GM23338 (cell line): ENCODE measurements around the gene TPD52L2.

ENCODE experiments used
- CREB1 ChIP-seq: fragments of 250-450 bp; sonication (Bioruptor Pico); IDR thresholded peaks from 2 replicates; pipeline ENCODE4 v1.5.0; 2020; ENCODE audit warnings: low read depth, mild to moderate bottlenecking, moderate library complexity
- CTCF ChIP-seq, 2 experiments: fragments of 200-600 bp in 1 of 2; sonication (generic) in 1 of 2; conservative IDR thresholded peaks; 2 replicates each; pipeline versions ENCODE4 v1.5.1 to v1.6.1; 2016 to 2017; ENCODE audit warnings: antibody characterized with exemption in 2 of 2, low read depth in 2 of 2, mild to moderate bottlenecking in 2 of 2, moderate library complexity in 1 of 2
- EZH2phosphoT487 ChIP-seq: fragments of 200-600 bp; sonication (generic); IDR thresholded peaks from one replicate; pipeline ENCODE4 v1.8.1; 2018; ENCODE audit warnings: antibody characterized with exemption; ENCODE audit not compliant: unreplicated experiment
- NANOG ChIP-seq: IDR thresholded peaks from 2 replicates; pipeline ENCODE4 v1.6.1; 2016; ENCODE audit warnings: antibody characterized with exemption, borderline replicate concordance
- POLR2AphosphoS5 ChIP-seq: IDR thresholded peaks from 2 replicates; pipeline ENCODE4 v1.6.1; 2016; ENCODE audit warnings: antibody characterized with exemption, low read depth
- ZNF114 ChIP-seq: fragments of 250-450 bp; sonication (Bioruptor Pico); IDR thresholded peaks from 2 replicates; pipeline ENCODE4 v1.5.0; 2020; ENCODE audit warnings: mild to moderate bottlenecking, moderate library complexity
- ZNF331 ChIP-seq: fragments of 250-450 bp; sonication (Bioruptor Pico); IDR thresholded peaks from 2 replicates; pipeline ENCODE4 v1.5.0; 2020; ENCODE audit warnings: low read depth, mild to moderate bottlenecking, moderate library complexity
- TF ChIP-seq, protein P1 (sequence below): IDR thresholded peaks from one replicate; pipeline ENCODE4 v1.6.1; 2018; ENCODE audit warnings: antibody characterized with exemption; ENCODE audit not compliant: unreplicated experiment
- TF ChIP-seq, protein P2 (sequence below): IDR thresholded peaks from 2 replicates; pipeline ENCODE4 v1.6.1; 2016; ENCODE audit warnings: antibody characterized with exemption

- TF ChIP-seq POLR2AphosphoS5 = no peak
- no peak for TF ChIP-seq EZH2phosphoT487
- no peak for TF ChIP-seq NANOG
- TF ChIP-seq CTCF (conservative IDR thresholded peaks at IDR 0.05; ENCODE audit: low read depth in 2 of 2) = no peak
- TF ChIP-seq, protein P1, sequence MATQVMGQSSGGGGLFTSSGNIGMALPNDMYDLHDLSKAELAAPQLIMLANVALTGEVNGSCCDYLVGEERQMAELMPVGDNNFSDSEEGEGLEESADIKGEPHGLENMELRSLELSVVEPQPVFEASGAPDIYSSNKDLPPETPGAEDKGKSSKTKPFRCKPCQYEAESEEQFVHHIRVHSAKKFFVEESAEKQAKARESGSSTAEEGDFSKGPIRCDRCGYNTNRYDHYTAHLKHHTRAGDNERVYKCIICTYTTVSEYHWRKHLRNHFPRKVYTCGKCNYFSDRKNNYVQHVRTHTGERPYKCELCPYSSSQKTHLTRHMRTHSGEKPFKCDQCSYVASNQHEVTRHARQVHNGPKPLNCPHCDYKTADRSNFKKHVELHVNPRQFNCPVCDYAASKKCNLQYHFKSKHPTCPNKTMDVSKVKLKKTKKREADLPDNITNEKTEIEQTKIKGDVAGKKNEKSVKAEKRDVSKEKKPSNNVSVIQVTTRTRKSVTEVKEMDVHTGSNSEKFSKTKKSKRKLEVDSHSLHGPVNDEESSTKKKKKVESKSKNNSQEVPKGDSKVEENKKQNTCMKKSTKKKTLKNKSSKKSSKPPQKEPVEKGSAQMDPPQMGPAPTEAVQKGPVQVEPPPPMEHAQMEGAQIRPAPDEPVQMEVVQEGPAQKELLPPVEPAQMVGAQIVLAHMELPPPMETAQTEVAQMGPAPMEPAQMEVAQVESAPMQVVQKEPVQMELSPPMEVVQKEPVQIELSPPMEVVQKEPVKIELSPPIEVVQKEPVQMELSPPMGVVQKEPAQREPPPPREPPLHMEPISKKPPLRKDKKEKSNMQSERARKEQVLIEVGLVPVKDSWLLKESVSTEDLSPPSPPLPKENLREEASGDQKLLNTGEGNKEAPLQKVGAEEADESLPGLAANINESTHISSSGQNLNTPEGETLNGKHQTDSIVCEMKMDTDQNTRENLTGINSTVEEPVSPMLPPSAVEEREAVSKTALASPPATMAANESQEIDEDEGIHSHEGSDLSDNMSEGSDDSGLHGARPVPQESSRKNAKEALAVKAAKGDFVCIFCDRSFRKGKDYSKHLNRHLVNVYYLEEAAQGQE = no peak
- TF ChIP-seq ZNF114 (CRISPR knock-in tag) = no peak
- TF ChIP-seq, protein P2, sequence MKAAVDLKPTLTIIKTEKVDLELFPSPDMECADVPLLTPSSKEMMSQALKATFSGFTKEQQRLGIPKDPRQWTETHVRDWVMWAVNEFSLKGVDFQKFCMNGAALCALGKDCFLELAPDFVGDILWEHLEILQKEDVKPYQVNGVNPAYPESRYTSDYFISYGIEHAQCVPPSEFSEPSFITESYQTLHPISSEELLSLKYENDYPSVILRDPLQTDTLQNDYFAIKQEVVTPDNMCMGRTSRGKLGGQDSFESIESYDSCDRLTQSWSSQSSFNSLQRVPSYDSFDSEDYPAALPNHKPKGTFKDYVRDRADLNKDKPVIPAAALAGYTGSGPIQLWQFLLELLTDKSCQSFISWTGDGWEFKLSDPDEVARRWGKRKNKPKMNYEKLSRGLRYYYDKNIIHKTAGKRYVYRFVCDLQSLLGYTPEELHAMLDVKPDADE = no peak
- no peak for TF ChIP-seq ZNF331 (CRISPR knock-in tag)
- TF ChIP-seq CREB1 (CRISPR knock-in tag) = no peak
These were observed 21.8 kb upstream of the TPD52L2 start for GRCh38 chr20:63843222-63843621.
